Activated CD8-positive, alpha-beta memory T cell treated with anti-CD3 and anti-CD28 coated beads, Interleukin-2, amount 50 U/mL, for 24 hours (primary cell): ENCODE results near the gene RCC2.
"Not testable (repeated sequence)": the region's sequence is repeated elsewhere in the genome, so short reads cannot be mapped to it uniquely, and the experiment has no call there.

Experiments
- DNase-seq: peaks from one replicate; pipeline ENCODE4 v3.0.0-alpha.2; 2020; ENCODE audit errors: extremely low read depth

Gene RCC2

DNA sequence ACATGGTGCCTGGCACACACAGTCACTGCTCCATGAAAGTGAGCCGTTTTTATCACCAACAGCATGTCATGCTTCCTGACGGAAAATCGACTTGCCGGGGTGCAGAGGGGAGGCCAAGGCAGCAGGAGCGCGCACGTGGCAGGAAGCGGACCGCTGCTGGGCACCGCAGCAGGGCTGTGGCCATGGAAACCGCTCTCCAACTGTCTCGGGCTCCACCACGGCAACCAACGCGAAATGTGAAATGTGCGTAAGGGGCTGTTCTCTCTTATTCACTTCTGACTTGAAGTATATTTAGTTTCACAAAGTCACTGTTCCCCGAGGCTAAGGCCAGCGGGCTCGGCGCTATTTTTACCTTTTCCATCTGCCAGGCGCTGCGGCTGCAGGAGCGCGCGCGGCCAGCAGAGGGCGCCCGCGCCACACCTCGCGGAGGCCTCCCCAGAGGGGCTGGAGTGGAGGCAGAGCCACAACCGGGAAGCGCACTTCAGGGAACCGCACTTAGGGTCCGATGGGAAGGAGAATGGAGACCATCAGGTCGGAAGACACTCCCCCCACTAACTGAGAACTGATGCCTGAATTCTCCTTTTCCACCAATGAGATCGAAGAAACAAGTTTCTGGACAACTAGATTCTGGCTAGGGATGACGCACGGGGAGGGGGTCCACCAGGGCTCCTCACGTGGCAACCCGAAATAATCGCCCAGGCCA lies 19.7 kb downstream of the RCC2 start:
- no peak for DNase-seq

GRCh38 chr1:17416389-17416788 lies 23.1 kb downstream of the RCC2 start:
- DNase-seq: no peak

DNA sequence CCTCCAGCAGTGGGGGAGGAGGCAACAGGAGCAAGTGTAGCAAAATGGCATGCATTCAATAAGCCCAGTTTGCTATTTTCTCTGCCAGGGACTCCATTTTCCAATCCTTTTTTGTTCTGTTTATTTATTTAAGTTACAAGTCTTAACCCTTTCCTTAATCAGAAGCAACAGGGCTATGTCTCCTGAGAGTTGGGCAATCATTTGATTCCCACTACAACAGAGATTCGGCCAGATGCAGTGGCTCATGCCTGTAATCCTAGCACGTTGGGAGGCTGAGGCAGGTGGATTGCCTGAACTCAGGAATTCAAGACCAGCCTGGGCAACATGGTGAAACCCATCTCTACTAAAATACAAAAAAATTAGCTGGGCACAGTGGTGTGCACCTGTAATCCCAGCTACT lies 25.5 kb downstream of the RCC2 start:
- no peak for DNase-seq

GRCh38 chr1:17412093-17412870 lies 27.2 kb downstream of the RCC2 start:
- DNase-seq: no peak

DNA sequence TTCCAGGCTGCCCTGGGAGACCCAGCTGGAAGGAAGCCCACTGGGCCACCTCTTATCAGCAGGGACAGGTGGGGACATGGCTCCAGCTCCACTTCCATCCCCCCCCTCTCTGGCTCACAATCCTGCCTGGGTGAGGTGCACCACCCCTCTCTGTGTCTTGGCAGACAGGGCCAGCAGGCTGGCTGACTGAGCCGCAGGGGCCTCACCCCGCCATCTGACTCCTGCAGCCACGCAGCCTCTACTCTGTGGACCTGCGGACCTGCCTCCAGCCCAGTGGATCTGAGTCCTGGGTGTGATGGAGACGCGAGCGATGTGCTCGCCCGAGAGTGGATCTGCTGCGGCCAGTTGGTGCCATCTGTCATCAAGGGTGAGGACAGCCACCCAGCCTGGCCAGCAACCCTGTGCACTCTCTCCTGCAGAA lies 30.1 kb downstream of the RCC2 start:
- no peak for DNase-seq

GRCh38 chr1:17407786-17408514 lies 31.5 kb downstream of the RCC2 start:
- DNase-seq: not testable (repeated sequence)

- not testable (repeated sequence) for DNase-seq
Measured at GRCh38 chr1:17406760-17407475, 32.6 kb downstream of the RCC2 start.

GRCh38 chr1:17405898-17406759 lies 33.3 kb downstream of the RCC2 start:
- no peak for DNase-seq

- DNase-seq: no peak
Measured at GRCh38 chr1:17404820-17405219, 34.7 kb downstream of the RCC2 start.

DNA sequence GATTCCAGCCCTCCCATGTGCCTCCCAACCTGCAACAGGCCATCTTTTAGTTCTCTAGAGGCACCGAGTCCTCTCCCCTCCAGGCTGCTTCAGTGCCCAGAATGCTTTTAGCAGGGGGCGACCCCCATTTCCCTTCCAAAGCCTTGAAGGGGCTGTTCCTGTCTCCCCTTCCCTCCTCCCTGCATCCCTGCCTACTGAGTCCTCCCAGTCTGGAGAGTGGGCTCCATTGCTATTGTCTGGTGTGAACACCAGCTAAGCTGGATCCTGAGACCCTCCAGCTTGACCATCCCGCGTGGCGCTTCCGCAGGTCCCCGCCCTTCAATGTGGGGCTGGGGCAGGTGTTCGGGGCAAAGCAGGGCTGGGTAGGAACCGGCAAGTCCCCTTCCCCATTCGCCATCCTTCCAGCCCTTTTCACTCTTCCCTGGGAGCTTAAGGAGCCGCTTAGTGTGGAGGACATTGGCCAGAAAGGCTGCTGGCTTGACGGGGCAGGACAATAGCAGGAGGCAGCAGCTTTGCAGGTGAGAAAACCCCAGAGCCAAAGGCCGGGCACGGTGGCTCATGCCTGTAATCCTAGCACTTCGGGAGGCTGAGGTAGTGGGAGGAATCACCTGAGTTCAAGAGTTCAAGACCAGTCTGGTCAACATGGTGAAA lies 35.3 kb downstream of the RCC2 start:
- no peak for DNase-seq

GRCh38 chr1:17403081-17403480 lies 36.4 kb downstream of the RCC2 start:
- no peak for DNase-seq

- DNase-seq: no peak
Measured at GRCh38 chr1:17401841-17402240, 37.6 kb downstream of the RCC2 start.

GRCh38 chr1:17400725-17401341 lies 38.6 kb downstream of the RCC2 start:
- DNase-seq: no peak

DNA sequence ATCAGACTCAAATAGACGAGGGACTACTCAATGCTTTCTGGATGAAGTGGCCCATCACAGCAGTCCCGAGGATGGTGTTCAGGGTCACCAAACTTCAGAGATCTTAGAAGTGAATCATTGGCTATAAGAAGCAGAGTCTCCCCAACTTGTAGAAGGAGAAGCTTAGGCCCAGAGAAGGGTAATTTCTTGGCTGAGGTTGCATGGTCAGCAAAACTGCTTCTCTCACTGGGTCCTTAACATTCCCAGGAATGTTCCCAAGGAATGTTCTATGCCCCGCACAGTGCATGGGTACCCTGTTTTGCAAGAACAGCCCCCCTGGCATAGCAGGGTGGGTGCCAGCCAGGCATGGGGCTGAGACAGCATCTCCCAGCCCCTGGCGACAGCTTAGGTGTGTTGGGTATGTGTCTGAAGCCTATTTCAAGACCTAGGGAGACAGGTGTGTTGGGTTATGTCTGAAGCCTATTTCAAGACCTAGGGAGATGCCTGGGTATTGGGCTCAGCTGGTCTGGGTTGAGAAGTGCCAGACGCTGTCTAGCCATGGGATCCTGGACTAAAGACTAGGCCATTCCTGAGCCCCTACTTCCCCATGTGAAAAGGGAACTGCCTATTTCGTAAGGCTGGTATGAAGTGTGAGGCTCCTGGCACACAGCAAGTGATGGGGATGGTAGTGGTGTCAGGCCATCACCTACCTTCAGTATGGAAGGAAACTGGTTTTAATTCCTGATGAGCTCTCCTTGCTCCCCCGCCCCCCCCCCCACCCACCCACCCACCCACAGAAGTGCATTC lies 41.4 kb downstream of the RCC2 start:
- DNase-seq: no peak

DNA sequence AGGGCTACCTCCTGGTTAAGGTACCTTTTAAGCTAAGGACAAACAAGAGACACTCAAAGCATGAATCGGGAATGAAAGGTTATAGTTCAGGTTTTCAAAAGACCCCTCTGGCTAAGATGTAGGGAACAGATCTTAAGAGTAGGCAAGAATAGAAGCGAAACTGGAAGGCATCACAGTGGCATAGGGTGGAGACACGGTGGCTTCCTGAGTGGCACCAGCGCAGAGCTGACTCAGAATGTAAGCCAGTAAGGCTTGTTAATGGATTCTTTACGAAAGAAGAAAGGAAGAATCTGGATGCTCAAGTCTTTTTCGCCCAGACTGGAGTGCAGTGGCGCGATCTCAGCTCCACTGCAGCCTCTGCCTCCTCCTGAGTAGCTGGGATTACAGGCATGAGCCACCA lies 46.2 kb downstream of the RCC2 start:
- no peak for DNase-seq

GRCh38 chr1:17392199-17392740 lies 47.2 kb downstream of the RCC2 start:
- no peak for DNase-seq

DNA sequence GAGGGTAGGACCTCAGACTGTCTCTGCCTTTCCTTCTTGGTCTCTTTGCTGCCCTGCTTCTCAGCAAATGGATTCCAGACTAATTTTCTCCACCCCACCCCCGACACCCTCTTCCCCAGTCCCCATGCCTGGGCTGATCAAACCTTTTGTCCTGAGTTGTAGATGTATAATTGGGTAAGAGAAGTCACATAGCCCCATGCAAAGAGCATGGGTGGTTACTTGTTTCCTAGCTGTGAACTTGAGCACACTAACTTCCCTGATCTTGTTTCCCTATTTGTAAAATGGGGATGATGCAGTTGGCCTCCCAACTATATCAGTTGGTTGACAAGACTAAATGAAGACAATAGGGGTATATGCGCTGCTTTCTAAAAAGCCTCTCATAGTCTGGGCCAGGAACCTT lies 58.3 kb downstream of the RCC2 start:
- no peak for DNase-seq

- DNase-seq: no peak
Measured at GRCh38 chr1:17377325-17377953, 62.0 kb downstream of the RCC2 start.

GRCh38 chr1:17375651-17376050 lies 63.8 kb downstream of the RCC2 start:
- DNase-seq: no peak
